WERI-Rb-1 (cell line): ENCODE results near the gene CAPS.

Experiments used
- DNase-seq: peaks from one replicate; pipeline ENCODE4 v3.0.0-alpha.2; 2020
- H3K27ac ChIP-seq: fragments of 250-450 bp; sonication (Bioruptor Pico); 2 replicates; pipeline ENCODE4 v1.5.1; 2020; ENCODE audit warnings: mild to moderate bottlenecking, moderate library complexity
- H3K27me3 ChIP-seq: fragments of 250-450 bp; sonication (Bioruptor Pico); 2 replicates; pipeline ENCODE4 v1.5.1; 2021; ENCODE audit warnings: mild to moderate bottlenecking, low read depth, moderate library complexity; ENCODE audit not compliant: insufficient read depth, severe bottlenecking
- H3K36me3 ChIP-seq: fragments of 250-450 bp; sonication (Bioruptor Pico); 2 replicates; pipeline ENCODE4 v1.5.1; 2020; ENCODE audit warnings: mild to moderate bottlenecking, moderate library complexity
- H3K4me3 ChIP-seq: 2 replicates; pipeline ENCODE4 v1.5.1; 2011; ENCODE audit warnings: low read depth, mild to moderate bottlenecking, control low read depth, low read length
- H3K9me3 ChIP-seq: fragments of 250-450 bp; sonication (Bioruptor Pico); 2 replicates; pipeline ENCODE4 v1.5.1; 2021; ENCODE audit warnings: mild to moderate bottlenecking, moderate library complexity; ENCODE audit not compliant: severe bottlenecking
- TF ChIP-seq, protein P1 (sequence below): IDR thresholded peaks from 2 replicates; pipeline ENCODE4 v1.5.1; 2011; ENCODE audit warnings: low read depth, mild to moderate bottlenecking, control low read depth, inconsistent platforms, low read length

CAPS gene

DNA sequence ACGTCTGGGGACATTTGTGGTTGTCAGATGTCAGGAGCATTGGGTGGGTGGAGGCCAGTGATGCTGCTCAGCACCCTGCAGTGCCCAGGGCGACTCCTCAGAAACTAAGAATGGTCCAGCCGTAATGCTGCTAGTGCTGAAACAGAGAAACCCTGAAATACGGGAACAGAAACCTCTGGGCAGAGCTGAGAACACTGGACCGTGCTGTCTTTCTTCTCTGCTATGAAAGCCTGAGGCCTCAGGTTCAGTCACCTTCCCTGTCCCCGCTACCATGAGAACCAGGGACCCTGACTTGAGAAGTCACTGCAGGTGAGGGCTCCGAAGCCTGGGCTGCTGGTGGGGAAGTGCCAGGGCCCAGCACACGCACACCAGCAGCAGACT, 13.4 kb downstream of the CAPS start:
- peaks cover 95% of the 10 kb centered on the region for H3K36me3 ChIP-seq

DNA sequence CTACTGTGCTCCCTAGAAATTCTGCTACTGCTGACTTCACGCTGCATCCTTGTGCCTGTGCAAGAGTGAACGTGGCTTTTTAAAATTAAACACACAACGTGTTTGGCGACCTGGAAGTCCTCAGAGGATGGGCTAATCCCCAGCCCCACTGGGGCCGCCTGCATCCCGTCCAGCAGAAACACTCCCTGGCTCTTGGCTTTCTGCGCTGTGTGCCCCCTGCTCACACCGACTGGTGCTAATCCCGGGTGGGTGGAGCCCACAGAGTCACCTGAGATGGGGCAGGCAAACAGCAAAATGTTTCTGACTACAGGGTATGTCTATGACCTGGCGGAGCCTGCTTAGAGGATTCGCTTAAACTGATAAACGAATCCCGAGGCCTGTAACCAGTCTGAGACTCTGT, 15.1 kb downstream of the CAPS start:
- no peaks in the 10 kb centered on the region for H3K27me3 ChIP-seq
- peaks cover 84% of the 10 kb centered on the region for H3K36me3 ChIP-seq
- TF ChIP-seq, protein P1, sequence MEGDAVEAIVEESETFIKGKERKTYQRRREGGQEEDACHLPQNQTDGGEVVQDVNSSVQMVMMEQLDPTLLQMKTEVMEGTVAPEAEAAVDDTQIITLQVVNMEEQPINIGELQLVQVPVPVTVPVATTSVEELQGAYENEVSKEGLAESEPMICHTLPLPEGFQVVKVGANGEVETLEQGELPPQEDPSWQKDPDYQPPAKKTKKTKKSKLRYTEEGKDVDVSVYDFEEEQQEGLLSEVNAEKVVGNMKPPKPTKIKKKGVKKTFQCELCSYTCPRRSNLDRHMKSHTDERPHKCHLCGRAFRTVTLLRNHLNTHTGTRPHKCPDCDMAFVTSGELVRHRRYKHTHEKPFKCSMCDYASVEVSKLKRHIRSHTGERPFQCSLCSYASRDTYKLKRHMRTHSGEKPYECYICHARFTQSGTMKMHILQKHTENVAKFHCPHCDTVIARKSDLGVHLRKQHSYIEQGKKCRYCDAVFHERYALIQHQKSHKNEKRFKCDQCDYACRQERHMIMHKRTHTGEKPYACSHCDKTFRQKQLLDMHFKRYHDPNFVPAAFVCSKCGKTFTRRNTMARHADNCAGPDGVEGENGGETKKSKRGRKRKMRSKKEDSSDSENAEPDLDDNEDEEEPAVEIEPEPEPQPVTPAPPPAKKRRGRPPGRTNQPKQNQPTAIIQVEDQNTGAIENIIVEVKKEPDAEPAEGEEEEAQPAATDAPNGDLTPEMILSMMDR = no peak
- H3K27ac ChIP-seq = no peak overlapping the region
- H3K4me3 ChIP-seq = no peak overlapping the region
- no peaks in the 10 kb centered on the region for H3K9me3 ChIP-seq
- DNase-seq = no peak

More for the DNA sequence above, 13.4 kb downstream of the CAPS start:
- Histone ChIP-seq H3K27ac (no peak overlapping the region), H3K27me3 (no peaks in the 10 kb centered on the region), H3K4me3 (no peak overlapping the region), H3K9me3 (no peaks in the 10 kb centered on the region)
- TF ChIP-seq, protein P1 = no peak
- no peak for DNase-seq

DNA sequence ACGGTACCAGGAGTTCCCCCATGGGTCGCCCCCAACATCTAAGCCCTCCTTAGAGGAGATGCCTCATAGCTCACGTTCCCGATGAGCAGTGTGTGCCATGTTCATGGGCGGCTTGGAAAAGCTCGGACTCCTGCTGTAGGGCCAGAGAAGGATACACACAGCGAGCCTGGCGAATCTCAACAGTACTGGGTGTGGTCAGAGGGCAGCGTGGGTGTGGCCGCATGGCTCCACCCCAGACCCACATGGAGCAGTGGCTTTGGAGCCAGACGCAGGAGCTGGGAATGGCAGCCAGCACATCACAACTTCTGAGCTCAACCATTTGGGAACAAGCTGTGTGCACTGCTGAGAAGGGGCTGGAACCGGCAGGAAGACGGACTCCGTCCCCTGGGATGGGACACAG, 15.6 kb downstream of the CAPS start:
- Histone ChIP-seq H3K27ac (no peak overlapping the region), H3K27me3 (no peaks in the 10 kb centered on the region), H3K9me3 (no peaks in the 10 kb centered on the region), H3K4me3 (no peak overlapping the region), H3K36me3 (peaks cover 80% of the 10 kb centered on the region)
- no peak for DNase-seq
- TF ChIP-seq, protein P1 = no peak

DNA sequence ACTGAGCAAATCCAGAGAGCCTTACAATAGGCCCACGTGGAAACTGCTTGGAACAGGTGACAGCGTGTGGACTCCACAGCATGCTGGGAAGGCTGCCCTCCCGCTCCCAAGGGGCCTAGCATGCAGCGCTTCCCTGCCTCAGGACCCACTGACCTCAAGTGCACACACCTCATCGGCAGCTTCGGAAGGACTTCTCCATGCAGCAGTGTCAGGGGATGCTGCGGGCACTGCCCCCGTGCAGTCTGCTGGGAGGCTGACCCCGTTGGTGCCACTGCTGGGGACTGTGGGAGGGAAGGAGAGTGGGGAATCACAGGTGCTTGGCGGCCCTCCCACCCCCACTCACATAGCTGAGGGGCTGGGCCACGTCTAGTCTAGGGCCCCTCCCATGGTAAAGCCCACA, 17.2 kb downstream of the CAPS start:
- Histone ChIP-seq H3K4me3 (no peak overlapping the region), H3K27me3 (no peaks in the 10 kb centered on the region), H3K9me3 (no peaks in the 10 kb centered on the region), H3K36me3 (peaks cover 67% of the 10 kb centered on the region), H3K27ac (peak overlapping the region; percentile 78; the same call in 1 of the 2 replicates)
- no peak for DNase-seq
- TF ChIP-seq, protein P1 = no peak

DNA sequence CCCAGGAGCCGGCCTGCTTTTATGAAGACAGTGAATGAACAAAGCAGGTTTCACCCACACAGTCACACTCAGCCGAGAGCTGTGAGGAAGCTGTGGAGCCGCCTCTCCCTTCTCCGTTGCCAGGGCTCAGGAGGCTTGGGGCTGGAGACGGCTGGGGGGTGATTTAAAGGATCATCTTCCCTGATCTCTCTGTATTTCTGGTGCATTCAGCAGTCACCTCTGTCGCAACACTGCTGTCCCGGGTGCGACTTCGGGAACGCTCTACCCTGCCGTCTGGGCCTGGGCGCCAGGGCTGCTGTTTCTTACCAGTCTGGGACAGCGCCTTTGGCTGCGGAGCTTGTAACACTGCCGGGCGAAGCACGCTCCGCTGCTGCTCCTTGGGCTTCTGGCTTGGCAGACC, 18.1 kb downstream of the CAPS start:
- no peak overlapping the region; the same call in 1 of the 2 replicates for H3K4me3 ChIP-seq
- H3K9me3 ChIP-seq = no peaks in the 10 kb centered on the region
- no peaks in the 10 kb centered on the region for H3K27me3 ChIP-seq
- peak overlapping the region; percentile 78 for H3K27ac ChIP-seq
- TF ChIP-seq, protein P1 = no peak
- peak; percentile 73 for DNase-seq
- H3K36me3 ChIP-seq = peaks cover 64% of the 10 kb centered on the region

DNA sequence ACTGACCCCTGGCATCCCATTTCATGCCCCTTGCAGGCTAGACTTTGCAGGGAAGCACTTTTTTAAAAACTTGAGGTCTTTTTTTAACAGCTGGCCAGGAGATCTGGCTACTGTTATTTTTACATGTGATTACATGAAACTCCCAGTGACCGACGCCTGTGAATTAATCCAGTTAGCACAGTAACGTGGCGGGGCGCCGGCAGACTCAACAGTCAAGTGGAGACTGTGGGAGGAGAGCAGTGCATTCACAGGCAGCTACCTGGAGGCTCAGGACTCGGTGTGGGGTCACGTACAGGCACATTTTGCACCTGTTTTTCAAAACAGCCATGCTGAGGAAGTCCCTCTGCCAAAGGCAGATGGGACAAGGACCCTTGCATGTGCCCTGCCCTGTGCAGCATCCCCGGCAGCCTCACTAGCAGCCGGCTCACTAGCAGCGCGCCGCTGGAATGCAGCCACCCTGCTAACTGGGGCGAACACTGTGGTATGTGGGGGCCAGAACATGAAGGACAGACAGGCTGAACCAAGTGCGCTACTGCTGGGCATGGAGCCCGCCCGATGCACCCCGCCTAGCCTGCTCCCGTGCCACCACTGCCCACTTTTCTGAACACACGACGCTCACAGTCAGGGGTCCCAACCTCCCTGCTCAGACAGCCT, 18.7 kb downstream of the CAPS start:
- TF ChIP-seq, protein P1 = no peak
- DNase-seq = peak; percentile 75
- no peak overlapping the region for H3K4me3 ChIP-seq
- H3K27ac ChIP-seq = peak overlapping the region; percentile 78
- H3K36me3 ChIP-seq = peaks cover 64% of the 10 kb centered on the region
- no peaks in the 10 kb centered on the region for H3K27me3 ChIP-seq
- no peaks in the 10 kb centered on the region for H3K9me3 ChIP-seq
